BE2C (cell line): ENCODE data around the gene DYNLT2B.
"Not testable (repeated sequence)": the region's sequence is repeated elsewhere in the genome, so short reads cannot be mapped to it uniquely, and the experiment has no call there.

Source experiments
- DNase-seq: peaks from one replicate; pipeline ENCODE4 v3.0.0-alpha.2; 2020
- H3K27me3 ChIP-seq: fragments of 250-450 bp; sonication (Bioruptor Pico); 2 replicates; pipeline ENCODE4 v1.5.1; 2020; ENCODE audit warnings: mild to moderate bottlenecking
- H3K36me3 ChIP-seq: fragments of 250-450 bp; sonication (Bioruptor Pico); 2 replicates; pipeline ENCODE4 v1.5.1; 2020; ENCODE audit warnings: mild to moderate bottlenecking
- H3K4me1 ChIP-seq: fragments of 250-450 bp; sonication (Bioruptor Pico); 2 replicates; pipeline ENCODE4 v1.5.1; 2020
- H3K4me3 ChIP-seq: 2 replicates; pipeline ENCODE4 v1.5.1; 2011; ENCODE audit warnings: low read depth, low read length
- H3K9me3 ChIP-seq: fragments of 250-450 bp; sonication (Bioruptor Pico); 2 replicates; pipeline ENCODE4 v1.5.1; 2020
- TF ChIP-seq, protein P1 (sequence below): IDR thresholded peaks from 2 replicates; pipeline ENCODE4 v1.5.1; 2012; ENCODE audit warnings: mild to moderate bottlenecking, low read depth, low read length

The DYNLT2B gene

GRCh38 chr3:196321162-196321561, 3.1 kb upstream of the DYNLT2B start:
- no peak for DNase-seq
- Histone ChIP-seq H3K4me3 (no peak overlapping the region), H3K4me1 (no peaks in the 10 kb centered on the region; the same call in 1 of the 2 replicates), H3K27me3 (no peaks in the 10 kb centered on the region), H3K9me3 (no peaks in the 10 kb centered on the region), H3K36me3 (no peaks in the 10 kb centered on the region)
- TF ChIP-seq, protein P1, sequence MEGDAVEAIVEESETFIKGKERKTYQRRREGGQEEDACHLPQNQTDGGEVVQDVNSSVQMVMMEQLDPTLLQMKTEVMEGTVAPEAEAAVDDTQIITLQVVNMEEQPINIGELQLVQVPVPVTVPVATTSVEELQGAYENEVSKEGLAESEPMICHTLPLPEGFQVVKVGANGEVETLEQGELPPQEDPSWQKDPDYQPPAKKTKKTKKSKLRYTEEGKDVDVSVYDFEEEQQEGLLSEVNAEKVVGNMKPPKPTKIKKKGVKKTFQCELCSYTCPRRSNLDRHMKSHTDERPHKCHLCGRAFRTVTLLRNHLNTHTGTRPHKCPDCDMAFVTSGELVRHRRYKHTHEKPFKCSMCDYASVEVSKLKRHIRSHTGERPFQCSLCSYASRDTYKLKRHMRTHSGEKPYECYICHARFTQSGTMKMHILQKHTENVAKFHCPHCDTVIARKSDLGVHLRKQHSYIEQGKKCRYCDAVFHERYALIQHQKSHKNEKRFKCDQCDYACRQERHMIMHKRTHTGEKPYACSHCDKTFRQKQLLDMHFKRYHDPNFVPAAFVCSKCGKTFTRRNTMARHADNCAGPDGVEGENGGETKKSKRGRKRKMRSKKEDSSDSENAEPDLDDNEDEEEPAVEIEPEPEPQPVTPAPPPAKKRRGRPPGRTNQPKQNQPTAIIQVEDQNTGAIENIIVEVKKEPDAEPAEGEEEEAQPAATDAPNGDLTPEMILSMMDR: no peak

GRCh38 chr3:196320137-196320536, 2.1 kb upstream of the DYNLT2B start:
- TF ChIP-seq, protein P1: no peak
- no peak overlapping the region for H3K4me3 ChIP-seq
- no peaks in the 10 kb centered on the region for H3K27me3 ChIP-seq
- peaks cover 5% of the 10 kb centered on the region for H3K36me3 ChIP-seq
- H3K4me1 ChIP-seq: no peaks in the 10 kb centered on the region; the same call in 1 of the 2 replicates
- H3K9me3 ChIP-seq: no peaks in the 10 kb centered on the region
- DNase-seq: no peak

GRCh38 chr3:196316799-196317686, 997 bp downstream of the DYNLT2B start:
- not testable (repeated sequence) for H3K27me3 ChIP-seq, H3K9me3 ChIP-seq, DNase-seq, H3K36me3 ChIP-seq, H3K4me1 ChIP-seq
- H3K4me3 ChIP-seq: peak overlapping the region; percentile 72

- H3K4me1 ChIP-seq: no peaks in the 10 kb centered on the region
- H3K9me3 ChIP-seq: no peaks in the 10 kb centered on the region
- no peak overlapping the region for H3K4me3 ChIP-seq
- peaks cover 5% of the 10 kb centered on the region for H3K36me3 ChIP-seq
- no peak for DNase-seq
- H3K27me3 ChIP-seq: no peaks in the 10 kb centered on the region
- TF ChIP-seq, protein P1: no peak
These were observed 2.2 kb downstream of the DYNLT2B start for GRCh38 chr3:196315821-196316220.

- H3K4me3 ChIP-seq: no peak overlapping the region
- peaks cover 5% of the 10 kb centered on the region for H3K36me3 ChIP-seq
- no peaks in the 10 kb centered on the region for H3K9me3 ChIP-seq
- TF ChIP-seq, protein P1: no peak
- no peaks in the 10 kb centered on the region for H3K27me3 ChIP-seq
- no peak for DNase-seq
- H3K4me1 ChIP-seq: no peaks in the 10 kb centered on the region
These were observed 3.4 kb downstream of the DYNLT2B start for GRCh38 chr3:196314597-196314996.

DNA sequence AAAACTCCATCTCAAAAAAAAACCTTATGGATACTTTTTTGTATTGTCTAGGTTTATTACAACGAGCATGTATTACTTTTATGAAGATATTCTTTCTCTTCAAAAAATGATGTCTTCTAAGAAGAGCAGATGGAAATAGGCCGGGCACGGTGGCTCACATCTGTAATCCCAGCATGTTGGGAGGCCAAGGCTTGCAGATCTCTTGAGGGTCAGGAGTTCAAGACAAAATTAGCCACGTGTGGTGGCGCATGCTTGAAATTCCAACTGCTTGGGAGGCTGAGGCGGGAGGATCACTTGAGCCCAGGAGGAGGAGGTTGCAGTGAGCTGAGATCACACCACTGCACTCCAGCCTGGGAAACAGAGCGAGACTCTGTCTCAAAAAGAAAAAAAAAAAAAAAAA, 4.0 kb downstream of the DYNLT2B start:
- not testable (repeated sequence) for H3K4me3 ChIP-seq, DNase-seq, H3K36me3 ChIP-seq, H3K4me1 ChIP-seq, H3K9me3 ChIP-seq, H3K27me3 ChIP-seq

- not testable (repeated sequence) for DNase-seq, H3K4me3 ChIP-seq, H3K9me3 ChIP-seq, H3K27me3 ChIP-seq, H3K4me1 ChIP-seq, H3K36me3 ChIP-seq
These were observed 15.1 kb downstream of the DYNLT2B start for GRCh38 chr3:196302960-196303359.

DNA sequence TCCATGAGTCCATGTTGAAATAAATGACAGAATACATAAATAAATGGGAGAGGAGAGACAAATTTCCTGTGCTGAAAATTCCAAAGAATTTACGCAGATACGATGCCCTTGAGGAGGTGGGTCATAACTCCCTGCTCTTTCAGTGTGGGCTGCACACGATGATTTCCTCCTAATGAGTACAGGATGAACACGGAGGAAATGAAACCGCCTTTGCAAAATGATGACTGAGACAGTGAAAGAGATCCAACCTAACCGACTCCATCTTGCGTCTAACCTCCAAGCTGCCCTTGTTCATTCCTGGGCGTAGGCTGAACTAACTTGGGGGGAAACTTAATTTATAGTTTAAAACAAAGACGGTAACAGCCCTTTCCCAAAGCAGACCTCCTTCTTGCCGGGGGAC, 15.5 kb downstream of the DYNLT2B start:
- H3K9me3 ChIP-seq: not testable (repeated sequence)

More for the DNA sequence above, 15.5 kb downstream of the DYNLT2B start:
- DNase-seq, H3K4me1 ChIP-seq, H3K4me3 ChIP-seq, H3K27me3 ChIP-seq, H3K36me3 ChIP-seq: not testable (repeated sequence)
